Peyer's patch (tissue), 4 donors: ENCODE data around the gene IL21R. TPM values are rescaled to one million over a fixed set of nuclear protein-coding genes. Genes with fewer than 3 reads are reported as not detected.
A peak's percentile ranks its signal among the peaks of the same experiment; 100 is the strongest.
"Not testable (repeated sequence)": the region's sequence is repeated elsewhere in the genome, so short reads cannot be mapped to it uniquely, and the experiment has no call there.

Source experiments
- DNase-seq, 3 donors: peaks; one replicate each; pipeline ENCODE4 v3.0.0-alpha.2; 2017 to 2019
- H3K27ac ChIP-seq, 4 donors: fragments of 200-600 bp; sonication (generic); one replicate each; pipeline ENCODE4 v1.5.1; 2016 to 2019
- H3K27me3 ChIP-seq, 2 donors: fragments of 200-600 bp; sonication (generic); one replicate each; pipeline ENCODE4 v1.5.1; 2019
- H3K36me3 ChIP-seq, 3 donors: fragments of 200-600 bp; sonication (generic); one replicate each; pipeline ENCODE4 v1.5.1; 2016 to 2019
- H3K4me1 ChIP-seq, 4 donors: fragments of 200-600 bp; sonication (generic); one replicate each; pipeline ENCODE4 v1.5.1; 2016 to 2019
- H3K4me3 ChIP-seq, 4 donors: fragments of 200-600 bp; sonication (generic); 1 replicate in 3 of 4; 2 replicates in 1 of 4; pipeline ENCODE4 v1.5.1; 2016 to 2019; ENCODE audit warnings: mild to moderate bottlenecking in 1 of 4
- H3K9me3 ChIP-seq, 4 donors: fragments of 200-600 bp; sonication (generic); one replicate each; pipeline ENCODE4 v1.5.1; 2016 to 2019; ENCODE audit warnings: mild to moderate bottlenecking in 1 of 4
- POLR2A ChIP-seq, 2 donors: fragments of 450-650 bp; IDR thresholded peaks; one replicate each; pipeline ENCODE4 v1.5.1; 2017; ENCODE audit warnings: antibody characterized with exemption in 2 of 2, mild to moderate bottlenecking in 2 of 2, moderate library complexity in 2 of 2
- total RNA-seq, 4 donors: library from RNA; depleted of rRNA; stranded (reverse); fragments of >200 nt; gene quantifications; one replicate each; pipeline ENCODE4 v1.1.0, GENCODE V29; 2016
- TF ChIP-seq, protein P1 (sequence below), 6 experiments: fragments of 450-650 bp in 4 of 6; fragments of 200-600 bp in 2 of 6; sonication (generic) in 1 of 6; IDR thresholded peaks; one replicate each; pipeline ENCODE4 v1.5.1; 2017 to 2019; ENCODE audit warnings: antibody characterized with exemption in 6 of 6, mild to moderate bottlenecking in 3 of 6, moderate library complexity in 1 of 6

Gene IL21R
- total RNA-seq, 4 donors from 2014 or later, result 0.18 to 4.1 (median 1.3) TPM; not detected in 1

DNA sequence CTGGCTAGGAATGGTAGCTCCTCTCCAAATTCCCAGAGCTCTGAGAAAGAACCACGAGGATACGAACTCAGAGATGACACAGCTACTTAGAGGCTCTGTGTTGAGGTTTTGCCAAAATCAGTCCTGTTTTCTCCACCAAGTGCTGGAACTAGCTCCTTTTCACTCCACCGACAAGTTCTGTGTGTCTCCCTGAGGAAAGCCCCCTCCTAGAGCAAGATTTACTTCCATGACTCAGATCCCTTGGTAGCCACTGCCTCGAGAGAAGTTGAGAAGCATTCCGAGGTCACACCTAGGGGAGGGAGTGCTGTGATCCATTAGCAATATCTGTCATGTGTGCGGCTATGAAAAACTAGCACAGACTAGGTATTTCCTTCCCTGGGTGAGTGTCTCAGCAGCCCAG is 30.6 kb downstream of the IL21R start:
- H3K27ac ChIP-seq, result no peak overlapping the region
- H3K36me3 ChIP-seq, result no peaks in the 10 kb centered on the region
- DNase-seq, result no peak
- H3K4me3 ChIP-seq, result no peak overlapping the region
- H3K4me1 ChIP-seq, result peaks cover 0 to 4% (median 0%) of the 10 kb centered on the region in 4 donors
- no peak for TF ChIP-seq POLR2A (IDR thresholded peaks at IDR 0.05)
- TF ChIP-seq, protein P1, sequence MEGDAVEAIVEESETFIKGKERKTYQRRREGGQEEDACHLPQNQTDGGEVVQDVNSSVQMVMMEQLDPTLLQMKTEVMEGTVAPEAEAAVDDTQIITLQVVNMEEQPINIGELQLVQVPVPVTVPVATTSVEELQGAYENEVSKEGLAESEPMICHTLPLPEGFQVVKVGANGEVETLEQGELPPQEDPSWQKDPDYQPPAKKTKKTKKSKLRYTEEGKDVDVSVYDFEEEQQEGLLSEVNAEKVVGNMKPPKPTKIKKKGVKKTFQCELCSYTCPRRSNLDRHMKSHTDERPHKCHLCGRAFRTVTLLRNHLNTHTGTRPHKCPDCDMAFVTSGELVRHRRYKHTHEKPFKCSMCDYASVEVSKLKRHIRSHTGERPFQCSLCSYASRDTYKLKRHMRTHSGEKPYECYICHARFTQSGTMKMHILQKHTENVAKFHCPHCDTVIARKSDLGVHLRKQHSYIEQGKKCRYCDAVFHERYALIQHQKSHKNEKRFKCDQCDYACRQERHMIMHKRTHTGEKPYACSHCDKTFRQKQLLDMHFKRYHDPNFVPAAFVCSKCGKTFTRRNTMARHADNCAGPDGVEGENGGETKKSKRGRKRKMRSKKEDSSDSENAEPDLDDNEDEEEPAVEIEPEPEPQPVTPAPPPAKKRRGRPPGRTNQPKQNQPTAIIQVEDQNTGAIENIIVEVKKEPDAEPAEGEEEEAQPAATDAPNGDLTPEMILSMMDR (IDR thresholded peaks at IDR 0.05), result no peak
- H3K9me3 ChIP-seq, result no peaks in the 10 kb centered on the region
- no peaks in the 10 kb centered on the region for H3K27me3 ChIP-seq

DNA sequence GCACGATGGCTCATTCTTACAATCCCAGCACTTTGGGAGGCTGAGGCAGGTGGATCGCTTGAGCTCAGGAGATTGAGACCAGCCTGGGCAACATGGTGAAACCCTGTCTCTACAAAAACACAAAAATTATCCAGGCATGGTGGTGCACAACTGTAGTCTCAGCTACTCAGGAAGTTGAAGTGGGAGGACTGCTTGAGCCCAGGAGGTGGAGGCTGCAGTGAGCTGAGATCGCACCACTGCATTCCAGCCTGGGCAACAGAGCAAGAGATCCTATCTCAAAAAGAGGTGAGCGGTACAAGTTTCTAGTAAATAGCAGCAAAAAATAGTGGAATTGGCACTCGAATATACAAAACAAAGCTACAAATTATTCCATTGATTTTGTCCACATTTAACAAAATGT is 31.2 kb downstream of the IL21R start:
- not testable (repeated sequence) for H3K4me3 ChIP-seq, H3K36me3 ChIP-seq, H3K27me3 ChIP-seq, H3K9me3 ChIP-seq, H3K27ac ChIP-seq, H3K4me1 ChIP-seq, DNase-seq

DNA sequence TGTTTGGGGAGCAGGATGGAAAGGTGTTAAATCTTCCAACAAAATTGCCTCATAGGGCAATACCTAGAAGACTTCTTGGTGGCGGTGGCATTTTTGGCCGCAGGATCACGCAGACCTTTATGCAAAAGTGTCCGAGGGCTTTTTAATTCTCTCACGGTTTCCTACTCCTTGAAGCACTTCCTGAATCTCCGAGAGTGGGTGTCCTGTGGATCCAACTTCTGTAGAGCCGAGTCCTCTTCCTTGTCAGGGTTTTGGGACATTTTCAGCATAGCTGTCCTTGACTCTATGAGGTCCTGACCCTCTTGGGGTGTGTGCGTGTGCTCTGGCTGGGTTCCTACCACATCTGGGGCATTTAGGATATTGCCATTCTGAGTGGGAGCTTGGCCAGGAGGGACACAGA is 31.7 kb downstream of the IL21R start:
- H3K4me3 ChIP-seq, result no peak overlapping the region
- no peaks in the 10 kb centered on the region for H3K27me3 ChIP-seq
- no peaks in the 10 kb centered on the region for H3K9me3 ChIP-seq
- H3K36me3 ChIP-seq, result no peaks in the 10 kb centered on the region
- no peak for TF ChIP-seq POLR2A (IDR thresholded peaks at IDR 0.05)
- TF ChIP-seq, protein P1 (IDR thresholded peaks at IDR 0.05), result no peak
- no peak overlapping the region for H3K27ac ChIP-seq
- peaks cover 0 to 4% (median 0%) of the 10 kb centered on the region in 4 donors for H3K4me1 ChIP-seq
- peak in 1 of 3 donors; percentile 12 for DNase-seq

DNA sequence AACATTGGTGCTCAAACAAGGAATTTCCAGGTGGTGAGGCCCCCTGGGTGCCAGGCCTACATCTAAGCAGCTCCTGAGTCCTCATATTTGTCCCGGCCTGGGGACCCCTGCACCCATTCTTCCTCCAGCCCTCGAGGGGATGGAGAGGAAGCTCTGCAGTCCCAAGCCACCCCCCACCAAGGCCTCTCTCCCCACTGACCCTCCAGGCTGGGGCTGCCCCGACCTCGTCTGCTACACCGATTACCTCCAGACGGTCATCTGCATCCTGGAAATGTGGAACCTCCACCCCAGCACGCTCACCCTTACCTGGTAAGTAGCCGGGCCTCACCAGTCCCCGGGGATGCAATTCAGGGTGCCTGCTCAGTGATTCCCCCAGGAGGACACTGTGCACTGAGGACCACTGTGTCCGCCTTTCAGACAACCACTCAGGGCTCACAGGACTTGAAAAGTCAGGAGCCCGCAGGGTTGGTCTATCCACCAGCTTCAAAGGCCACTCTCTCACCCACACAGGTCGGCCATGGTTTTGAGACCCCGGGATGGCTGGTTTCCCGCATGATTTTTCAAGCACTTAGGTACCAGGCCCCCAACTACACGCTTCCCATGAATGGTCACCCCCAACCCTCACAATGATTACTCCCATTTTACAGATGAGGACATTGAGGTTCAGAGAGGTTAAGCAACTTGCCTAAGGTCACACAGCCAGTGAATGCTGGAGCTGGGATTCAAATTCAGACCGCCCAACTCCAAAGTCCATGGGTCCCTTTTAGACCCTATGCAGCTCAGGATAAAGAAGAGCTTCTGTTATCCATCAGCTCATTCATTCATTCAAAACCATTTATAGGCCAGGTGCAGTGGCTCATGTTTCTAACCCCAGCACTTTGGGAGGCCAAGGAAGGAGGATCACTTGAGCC is 32.4 kb downstream of the IL21R start:
- no peaks in the 10 kb centered on the region for H3K27me3 ChIP-seq
- no peaks in the 10 kb centered on the region for H3K9me3 ChIP-seq
- H3K4me3 ChIP-seq, result no peak overlapping the region
- H3K4me1 ChIP-seq, result peaks cover 0 to 4% (median 0%) of the 10 kb centered on the region in 4 donors
- DNase-seq, result peak in 2 of 3 donors; percentile 12 to 37
- TF ChIP-seq, protein P1 (IDR thresholded peaks at IDR 0.05), result no peak
- TF ChIP-seq POLR2A (IDR thresholded peaks at IDR 0.05), result no peak
- H3K36me3 ChIP-seq, result no peaks in the 10 kb centered on the region
- H3K27ac ChIP-seq, result no peak overlapping the region

DNA sequence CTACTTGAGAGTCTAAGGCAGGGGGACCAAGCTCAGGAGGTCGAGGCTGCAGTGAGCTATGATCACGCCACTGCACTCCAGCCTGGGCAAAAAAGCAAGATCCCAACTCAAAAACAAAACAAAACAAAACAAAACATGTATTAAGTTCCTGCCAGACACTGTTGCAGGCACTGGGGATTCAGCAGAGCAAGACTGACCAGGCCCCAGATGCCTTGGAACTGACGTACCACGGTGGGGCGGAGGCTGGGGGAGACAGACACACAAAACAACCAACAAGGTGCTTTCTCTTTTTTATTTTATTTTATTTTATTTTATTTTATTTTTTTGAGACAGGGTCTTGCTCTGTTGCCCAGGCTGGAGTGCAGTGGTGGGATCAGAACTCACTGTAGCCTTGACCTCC is 33.2 kb downstream of the IL21R start:
- not testable (repeated sequence) for H3K9me3 ChIP-seq, H3K27me3 ChIP-seq, H3K27ac ChIP-seq, H3K36me3 ChIP-seq, H3K4me3 ChIP-seq, H3K4me1 ChIP-seq
- peak in 2 of 3 donors; percentile 8 to 23 for DNase-seq

DNA sequence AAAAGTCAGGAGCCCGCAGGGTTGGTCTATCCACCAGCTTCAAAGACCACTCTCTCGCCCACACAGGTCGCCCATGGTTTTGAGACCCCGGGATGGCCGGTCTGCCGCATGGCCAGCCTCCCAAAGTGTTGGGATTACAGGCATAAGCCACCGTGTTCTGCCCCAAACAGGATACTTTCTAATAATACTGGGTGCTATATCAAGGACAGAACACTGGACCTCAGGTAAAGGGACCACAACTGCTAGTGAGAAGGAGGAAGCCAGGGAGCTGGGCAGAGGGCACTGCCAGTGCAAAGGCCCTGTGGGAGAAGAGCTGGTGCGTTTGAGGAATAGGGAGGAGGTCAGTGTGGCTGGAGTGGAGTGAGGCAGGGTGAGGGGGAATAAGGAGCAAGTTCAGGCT is 34.1 kb downstream of the IL21R start:
- Histone ChIP-seq H3K9me3 (no peaks in the 10 kb centered on the region), H3K27ac (no peak overlapping the region), H3K4me3 (no peak overlapping the region), H3K36me3 (no peaks in the 10 kb centered on the region), H3K27me3 (no peaks in the 10 kb centered on the region), H3K4me1 (no peaks in the 10 kb centered on the region)
- TF ChIP-seq, protein P1 (IDR thresholded peaks at IDR 0.05), result no peak
- no peak for TF ChIP-seq POLR2A (IDR thresholded peaks at IDR 0.05)
- peak in 2 of 3 donors; percentile 10 to 27 for DNase-seq
